ENCODE measurements around the gene SLC35F4.
A peak's percentile ranks its signal among the peaks of the same experiment; 100 is the strongest.

Gene SLC35F4

GRCh38 chr14:57699947-57700346 is 165.9 kb downstream of the SLC35F4 start:
- no peaks in the 10 kb centered on the region for H3K9me3 ChIP-seq (replicated peaks; ENCODE audit: insufficient read depth, low read length)
- no peak overlapping the region for H3K27ac ChIP-seq (ENCODE audit: low read length)
- DNase-seq = no peak
- H3K27me3 ChIP-seq (replicated peaks; ENCODE audit: insufficient read depth, low read length) = no peaks in the 10 kb centered on the region
- no peak overlapping the region for H3K9ac ChIP-seq (ENCODE audit: low read length)
- H3K4me3 ChIP-seq (ENCODE audit: low read length) = no peak overlapping the region
- no peaks in the 10 kb centered on the region for H3K79me2 ChIP-seq (ENCODE audit: low read length)
- H3F3A ChIP-seq (ENCODE audit: insufficient read depth, low read length) = no peaks in the 10 kb centered on the region
- H3K36me3 ChIP-seq (replicated peaks; ENCODE audit: insufficient read depth, low read length) = no peaks in the 10 kb centered on the region
- H3K4me2 ChIP-seq (ENCODE audit: low read depth, low read length) = no peak overlapping the region
- no peaks in the 10 kb centered on the region for H4K20me1 ChIP-seq (ENCODE audit: insufficient read depth, low read length)
- no peak overlapping the region for H2AFZ ChIP-seq (ENCODE audit: low read length)
- H3K4me1 ChIP-seq (ENCODE audit: low read length) = no peaks in the 10 kb centered on the region
- TF ChIP-seq EZH2 (optimal IDR thresholded peaks at IDR 0.05; ENCODE audit: low read depth, low read length) = no peak
- no peak for TF ChIP-seq EZH2phosphoT487 (IDR thresholded peaks at IDR 0.05; ENCODE audit: low read length)
- no peak for TF ChIP-seq CTCF (IDR thresholded peaks at IDR 0.05; ENCODE audit: low read length)
- H3K9me2 ChIP-seq (replicated peaks; ENCODE audit: insufficient read depth, low read length) = no peaks in the 10 kb centered on the region

- Histone ChIP-seq H4K20me1 (ENCODE audit: insufficient read depth, low read length) (no peaks in the 10 kb centered on the region), H3K36me3 (replicated peaks; ENCODE audit: insufficient read depth, low read length) (no peaks in the 10 kb centered on the region), H2AFZ (ENCODE audit: low read length) (no peak overlapping the region), H3K9me3 (replicated peaks; ENCODE audit: insufficient read depth, low read length) (no peaks in the 10 kb centered on the region), H3K79me2 (ENCODE audit: low read length) (no peaks in the 10 kb centered on the region), H3K4me1 (ENCODE audit: low read length) (no peaks in the 10 kb centered on the region), H3K4me2 (ENCODE audit: low read depth, low read length) (no peak overlapping the region), H3K27ac (ENCODE audit: low read length) (no peak overlapping the region), H3F3A (ENCODE audit: insufficient read depth, low read length) (no peaks in the 10 kb centered on the region), H3K9ac (ENCODE audit: low read length) (no peak overlapping the region), H3K4me3 (ENCODE audit: low read length) (no peak overlapping the region), H3K27me3 (replicated peaks; ENCODE audit: insufficient read depth, low read length) (no peaks in the 10 kb centered on the region), H3K9me2 (replicated peaks; ENCODE audit: insufficient read depth, low read length) (no peaks in the 10 kb centered on the region)
- peak; percentile 14 for DNase-seq
- no peak for TF ChIP-seq EZH2phosphoT487 (IDR thresholded peaks at IDR 0.05; ENCODE audit: low read length)
- TF ChIP-seq CTCF (IDR thresholded peaks at IDR 0.05; ENCODE audit: low read length) = peak; percentile 40
Measured at GRCh38 chr14:57692671-57693070, 173.2 kb downstream of the SLC35F4 start.

GRCh38 chr14:57687416-57687815 is 178.5 kb downstream of the SLC35F4 start:
- H3K4me1 ChIP-seq (ENCODE audit: low read length) = no peaks in the 10 kb centered on the region
- H3K4me3 ChIP-seq (ENCODE audit: low read length) = no peak overlapping the region
- no peaks in the 10 kb centered on the region for H3K27me3 ChIP-seq (replicated peaks; ENCODE audit: insufficient read depth, low read length)
- no peak overlapping the region for H3K27ac ChIP-seq (ENCODE audit: low read length)
- H2AFZ ChIP-seq (ENCODE audit: low read length) = no peak overlapping the region
- H3K36me3 ChIP-seq (replicated peaks; ENCODE audit: insufficient read depth, low read length) = no peaks in the 10 kb centered on the region
- H3K9ac ChIP-seq (ENCODE audit: low read length) = no peak overlapping the region
- no peaks in the 10 kb centered on the region for H3K9me3 ChIP-seq (replicated peaks; ENCODE audit: insufficient read depth, low read length)
- H4K20me1 ChIP-seq (ENCODE audit: insufficient read depth, low read length) = no peaks in the 10 kb centered on the region
- H3K4me2 ChIP-seq (ENCODE audit: low read depth, low read length) = no peak overlapping the region
- H3K9me2 ChIP-seq (replicated peaks; ENCODE audit: insufficient read depth, low read length) = no peaks in the 10 kb centered on the region
- TF ChIP-seq EZH2 (optimal IDR thresholded peaks at IDR 0.05; ENCODE audit: low read depth, low read length) (no peak), EZH2phosphoT487 (IDR thresholded peaks at IDR 0.05; ENCODE audit: low read length) (no peak), CTCF (IDR thresholded peaks at IDR 0.05; ENCODE audit: low read length) (no peak)
- no peaks in the 10 kb centered on the region for H3K79me2 ChIP-seq (ENCODE audit: low read length)
- DNase-seq = no peak
- no peaks in the 10 kb centered on the region for H3F3A ChIP-seq (ENCODE audit: insufficient read depth, low read length)

Data from MM.1S (cell line).